ENCODE results near the gene IQCN.
A peak's percentile ranks its signal among the peaks of the same experiment; 100 is the strongest.

IQCN gene

GRCh38 chr19:18282021-18282787 is 8.0 kb upstream of the IQCN start:
- Mint-ChIP-seq H3K4me1 (peaks cover 61% of the 10 kb centered on the region), H3K9me3 (no peaks in the 10 kb centered on the region), H3K4me3 (peak overlapping the region; percentile 82), H3K27me3 (no peaks in the 10 kb centered on the region), H3K27ac (peak overlapping the region; percentile 95), H3K36me3 (peaks cover 4% of the 10 kb centered on the region)

DNA sequence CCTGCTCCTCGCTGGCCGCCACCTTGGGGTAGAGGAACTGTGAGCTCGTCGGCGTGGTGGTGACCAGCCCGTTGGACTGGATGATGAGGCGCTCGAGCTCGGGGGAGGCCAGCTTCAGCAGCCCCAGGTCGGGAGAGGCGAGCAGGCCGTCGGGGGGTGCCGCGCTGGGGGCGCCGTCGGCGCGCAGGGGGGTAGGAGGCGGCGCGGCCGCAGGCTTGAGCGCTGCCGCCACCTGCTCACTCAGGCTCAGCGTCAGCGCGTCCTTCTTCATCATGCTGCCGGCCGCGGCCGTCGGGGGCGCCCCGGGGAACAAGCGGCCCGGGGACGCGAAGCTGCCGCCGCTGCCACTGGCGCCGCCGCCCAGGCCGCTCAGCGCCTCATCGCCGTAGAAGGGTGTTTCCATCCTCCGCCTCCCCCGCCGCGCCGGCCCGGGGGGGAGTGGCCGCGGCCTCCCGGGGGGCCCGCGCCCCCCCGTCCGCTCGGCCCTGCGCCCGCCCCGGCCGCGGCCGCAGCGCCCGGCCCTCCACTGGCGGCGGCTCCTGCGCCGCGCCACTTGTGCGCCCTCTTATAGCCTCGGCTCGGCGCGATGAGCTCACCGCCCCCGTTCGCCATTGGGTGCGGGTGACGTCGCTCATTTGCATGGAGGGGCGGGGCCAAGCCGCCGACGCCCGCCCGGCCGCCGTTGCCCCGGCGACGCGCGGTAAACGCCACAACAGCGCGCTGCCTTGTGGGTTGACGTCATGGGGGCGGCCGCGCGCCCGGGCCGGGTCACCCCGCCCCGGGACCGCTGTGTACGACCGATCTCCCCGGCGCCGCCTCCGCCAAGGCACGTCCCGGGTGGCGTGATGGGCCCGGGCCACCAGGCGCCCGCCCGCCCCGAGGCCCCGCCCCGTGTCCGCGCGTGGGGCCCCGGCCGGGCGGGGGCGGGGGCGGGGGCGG is 7.1 kb upstream of the IQCN start, which contains the start of gene JUND:
Gene JUND (minus strand): TSS at position 541 of the 939 bp plus-strand sequence. CDS start 138 bp downstream, at position 403.
- Mint-ChIP-seq H3K4me3 (peak within 1 kb of the TSS; percentile 89), H3K4me1 (peaks cover 55% of the 10 kb centered on the region), H3K27ac (peak within 1 kb of the TSS; percentile 95), H3K9me3 (no peaks in the 10 kb centered on the region), H3K36me3 (peaks cover 4% of the 10 kb centered on the region), H3K27me3 (no peaks in the 10 kb centered on the region)

GRCh38 chr19:18280247-18281081 is 6.2 kb upstream of the IQCN start:
- Mint-ChIP-seq H3K36me3 (peaks cover 4% of the 10 kb centered on the region), H3K4me1 (peaks cover 52% of the 10 kb centered on the region), H3K9me3 (no peaks in the 10 kb centered on the region)

DNA sequence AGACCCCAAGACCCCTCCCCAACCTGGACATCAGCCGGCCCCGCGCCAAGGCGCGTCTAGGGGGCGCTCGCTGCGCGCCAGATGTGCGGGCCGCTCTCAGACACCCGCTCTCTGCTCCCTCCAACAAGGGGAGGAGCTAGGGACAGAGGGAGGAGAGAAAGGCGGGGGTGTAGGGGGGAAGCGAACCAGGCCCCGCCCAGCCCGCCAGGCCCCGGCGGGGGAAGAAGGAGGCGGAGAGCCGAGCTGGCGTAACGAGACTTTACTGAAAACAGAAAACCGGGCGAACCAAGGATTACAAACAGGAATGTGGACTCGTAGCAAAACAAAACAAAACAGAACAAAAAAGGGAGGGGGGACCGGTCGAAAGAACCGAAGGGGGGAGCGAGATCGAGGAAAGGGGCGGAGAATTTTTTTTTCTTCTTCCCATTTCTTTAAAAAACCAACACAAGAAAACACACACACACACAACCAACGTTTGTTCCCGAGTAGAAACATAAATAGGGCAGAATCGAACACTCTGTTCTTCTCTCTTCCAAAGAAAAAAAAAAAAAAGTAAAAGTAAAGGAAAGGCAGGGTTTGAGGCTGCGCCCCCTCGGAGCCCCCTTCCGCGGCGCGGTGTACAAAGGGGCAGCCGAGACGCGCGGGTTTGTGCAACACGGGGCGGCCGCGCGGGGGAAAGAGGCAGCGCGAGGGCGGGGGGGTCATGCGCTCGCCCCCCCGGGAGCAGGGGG is 5.4 kb upstream of the IQCN start:
- Mint-ChIP-seq H3K27me3 (no peaks in the 10 kb centered on the region), H3K9me3 (no peaks in the 10 kb centered on the region), H3K27ac (peak overlapping the region; percentile 98), H3K4me3 (peak overlapping the region; percentile 93), H3K36me3 (peaks cover 4% of the 10 kb centered on the region), H3K4me1 (peaks cover 52% of the 10 kb centered on the region)

More at GRCh38 chr19:18280247-18281081, 6.2 kb upstream of the IQCN start:
- Mint-ChIP-seq H3K4me3 (peak overlapping the region; percentile 89), H3K27ac (peak overlapping the region; percentile 95), H3K27me3 (no peaks in the 10 kb centered on the region)

DNA sequence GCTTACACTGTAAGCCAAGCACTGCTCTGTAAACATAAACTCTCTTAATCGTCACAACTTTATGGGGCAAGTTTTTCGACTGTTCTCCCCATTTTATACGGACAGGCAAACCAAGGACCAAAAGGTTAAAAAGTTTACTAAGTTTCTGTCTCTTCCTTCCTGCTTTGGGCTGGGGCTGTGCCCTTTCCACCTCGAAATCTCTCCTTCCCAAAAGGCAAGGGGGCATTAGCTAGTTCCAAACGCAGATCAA is 4.9 kb upstream of the IQCN start:
- Mint-ChIP-seq H3K36me3 (peaks cover 4% of the 10 kb centered on the region), H3K4me3 (peak overlapping the region; percentile 93), H3K27me3 (no peaks in the 10 kb centered on the region), H3K27ac (peak overlapping the region; percentile 98), H3K4me1 (peaks cover 53% of the 10 kb centered on the region), H3K9me3 (no peaks in the 10 kb centered on the region)

DNA sequence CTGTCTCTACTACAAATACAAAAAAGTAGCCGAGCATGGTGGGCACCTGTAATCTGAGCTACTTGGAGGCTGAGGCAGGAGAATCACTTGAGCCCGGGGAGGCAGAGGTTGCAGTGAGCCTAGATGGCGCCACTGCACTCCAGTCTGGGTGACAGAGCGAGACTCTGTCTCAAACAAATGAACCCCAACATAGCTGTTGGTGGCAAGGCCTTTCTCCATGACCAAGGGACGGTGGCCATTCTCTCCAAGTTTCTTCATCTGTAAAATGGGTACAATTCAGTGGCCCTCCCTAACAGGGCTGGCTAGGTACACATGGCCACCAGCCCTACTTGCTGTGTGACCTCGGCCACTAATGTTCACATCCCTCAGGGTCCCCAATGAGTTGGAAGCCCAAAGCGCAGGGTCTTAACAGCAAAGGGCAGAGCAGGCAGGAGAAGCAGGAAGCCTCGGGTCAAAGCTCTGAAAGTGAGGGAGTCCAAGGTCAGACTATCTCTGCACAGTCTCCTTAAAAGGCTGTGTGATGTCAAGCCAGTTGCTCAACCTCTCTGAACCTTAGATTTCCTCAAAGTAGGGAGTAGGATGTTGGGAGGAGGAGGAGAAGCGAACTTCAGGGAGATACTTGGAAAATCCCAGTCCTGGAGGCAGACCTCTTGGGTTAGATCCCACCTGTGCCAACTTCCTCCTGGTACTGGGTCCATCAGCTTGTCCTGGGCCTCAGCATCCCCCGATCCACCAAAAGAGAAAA is 4.4 kb upstream of the IQCN start:
- peaks cover 53% of the 10 kb centered on the region for H3K4me1 Mint-ChIP-seq
- H3K27ac Mint-ChIP-seq = peak overlapping the region; percentile 98
- H3K9me3 Mint-ChIP-seq = no peaks in the 10 kb centered on the region
- no peaks in the 10 kb centered on the region for H3K27me3 Mint-ChIP-seq
- peak overlapping the region; percentile 93 for H3K4me3 Mint-ChIP-seq
- H3K36me3 Mint-ChIP-seq = peaks cover 4% of the 10 kb centered on the region

GRCh38 chr19:18274781-18275356 is 617 bp upstream of the IQCN start:
- peaks cover 39% of the 10 kb centered on the region for H3K4me1 Mint-ChIP-seq
- peak overlapping the region; percentile 23 for H3K27ac Mint-ChIP-seq
- H3K27me3 Mint-ChIP-seq = no peaks in the 10 kb centered on the region
- no peaks in the 10 kb centered on the region for H3K9me3 Mint-ChIP-seq
- peaks cover 4% of the 10 kb centered on the region for H3K36me3 Mint-ChIP-seq
- H3K4me3 Mint-ChIP-seq = no peak overlapping the region

GRCh38 chr19:18273561-18274218 is 562 bp downstream of the IQCN start:
- Mint-ChIP-seq H3K4me1 (peaks cover 30% of the 10 kb centered on the region), H3K4me3 (no peak overlapping the region), H3K36me3 (no peaks in the 10 kb centered on the region), H3K9me3 (no peaks in the 10 kb centered on the region), H3K27me3 (no peaks in the 10 kb centered on the region), H3K27ac (no peak overlapping the region)

- Mint-ChIP-seq H3K36me3 (no peaks in the 10 kb centered on the region), H3K27me3 (no peaks in the 10 kb centered on the region), H3K4me1 (peaks cover 17% of the 10 kb centered on the region), H3K4me3 (no peak overlapping the region), H3K9me3 (no peaks in the 10 kb centered on the region), H3K27ac (no peak overlapping the region)
Measured at GRCh38 chr19:18271433-18271841, 2.8 kb downstream of the IQCN start.

GRCh38 chr19:18270326-18270725 is 3.9 kb downstream of the IQCN start:
- no peak overlapping the region for H3K27ac Mint-ChIP-seq
- no peaks in the 10 kb centered on the region for H3K27me3 Mint-ChIP-seq
- H3K9me3 Mint-ChIP-seq = no peaks in the 10 kb centered on the region
- no peaks in the 10 kb centered on the region for H3K36me3 Mint-ChIP-seq
- H3K4me3 Mint-ChIP-seq = no peak overlapping the region
- peaks cover 11% of the 10 kb centered on the region for H3K4me1 Mint-ChIP-seq

DNA sequence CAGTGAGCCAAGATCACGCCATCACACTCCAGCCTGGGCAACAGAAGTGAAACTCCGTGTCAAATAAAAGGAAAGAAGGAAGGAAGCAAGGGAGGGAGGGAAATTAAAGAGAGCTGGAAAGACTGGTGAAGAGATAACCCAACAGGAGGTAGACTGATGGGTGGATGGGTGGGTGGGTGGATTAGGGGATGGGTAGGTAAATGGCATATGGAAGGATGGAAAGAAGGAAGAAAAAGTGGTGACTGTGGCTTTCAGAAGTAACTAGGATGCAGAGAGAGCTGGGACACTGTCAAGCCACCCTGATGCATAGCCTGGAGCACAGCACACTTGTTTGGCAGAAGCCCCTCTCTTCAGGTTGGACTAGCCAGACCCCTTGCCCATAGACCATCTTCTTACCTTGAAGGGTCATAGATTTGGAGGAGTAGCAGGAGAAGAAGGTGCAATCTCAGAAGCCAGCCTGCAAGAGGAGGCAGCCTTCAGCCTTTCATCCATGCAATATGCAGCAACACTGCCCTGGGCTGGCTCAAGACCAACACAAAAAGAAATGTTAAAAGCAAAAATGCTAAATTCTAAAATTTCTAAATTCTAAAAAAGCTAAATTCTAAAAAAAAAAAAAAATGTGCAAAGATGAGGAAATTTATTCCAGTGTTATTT is 5.1 kb downstream of the IQCN start:
- Mint-ChIP-seq H3K9me3 (no peaks in the 10 kb centered on the region), H3K4me3 (no peak overlapping the region), H3K27me3 (no peaks in the 10 kb centered on the region), H3K27ac (peak overlapping the region; percentile 77), H3K36me3 (no peaks in the 10 kb centered on the region), H3K4me1 (no peaks in the 10 kb centered on the region)

DNA sequence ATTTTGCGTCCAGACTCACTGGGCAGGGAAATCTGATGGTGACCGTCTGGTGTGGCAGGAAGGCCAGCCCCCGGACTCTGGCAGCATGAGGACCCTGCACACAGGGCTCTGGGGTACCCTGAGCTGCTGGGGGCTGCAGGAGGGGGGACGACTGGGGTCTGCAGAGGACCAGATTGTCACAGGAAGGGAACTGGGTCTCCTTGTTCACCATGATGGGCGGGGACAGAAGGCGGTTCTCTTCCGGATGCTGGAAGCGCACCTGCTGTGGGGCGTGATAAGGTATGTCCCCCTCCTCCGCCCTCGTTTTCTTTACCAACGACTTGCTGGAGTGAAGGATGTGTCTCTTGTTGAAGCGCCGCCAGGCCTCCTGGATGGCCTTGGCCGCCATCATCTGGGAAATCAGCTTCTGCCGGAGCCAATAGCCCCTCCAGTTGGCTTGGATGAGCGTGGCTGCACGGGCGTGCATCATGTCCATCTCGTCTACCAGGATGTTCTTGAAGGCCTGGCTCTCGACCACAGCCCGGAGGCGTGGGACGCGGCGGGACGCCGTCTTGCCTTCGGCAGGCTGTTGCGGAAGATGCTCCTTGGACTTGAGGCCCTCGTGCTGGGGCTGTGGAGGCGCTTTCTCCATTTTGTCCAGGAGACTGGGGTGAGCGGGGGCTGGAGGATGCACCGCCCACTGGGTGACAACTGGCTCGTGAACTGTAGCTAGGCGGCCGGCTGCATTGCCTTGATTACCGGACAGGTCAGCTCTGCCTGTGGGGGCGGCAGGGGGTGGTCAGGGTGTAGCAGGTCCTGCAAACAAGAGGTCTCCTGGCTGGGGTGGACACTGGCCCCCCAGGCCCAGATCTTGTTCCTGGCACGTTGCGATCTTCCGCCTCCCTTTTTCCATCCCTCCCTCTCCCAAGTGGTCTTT is 7.2 kb downstream of the IQCN start:
- Mint-ChIP-seq H3K27ac (no peak overlapping the region), H3K4me1 (no peaks in the 10 kb centered on the region), H3K36me3 (no peaks in the 10 kb centered on the region), H3K27me3 (no peaks in the 10 kb centered on the region), H3K4me3 (no peak overlapping the region), H3K9me3 (no peaks in the 10 kb centered on the region)

Data from activated naive CD4-positive, alpha-beta T cell treated with anti-CD3 and anti-CD28 coated beads, Interleukin-2, amount 50 U/mL, for 24 hours (primary cell).